HG02981 (cell line): ENCODE results near the gene APOL6.

Experiments
- ATAC-seq: cut with Tn5 transposase; IDR thresholded peaks from one replicate; pipeline ENCODE4 v1.9.1; 2021; ENCODE audit warnings: mild to moderate bottlenecking, moderate library complexity; ENCODE audit not compliant: unreplicated experiment

Gene APOL6

DNA sequence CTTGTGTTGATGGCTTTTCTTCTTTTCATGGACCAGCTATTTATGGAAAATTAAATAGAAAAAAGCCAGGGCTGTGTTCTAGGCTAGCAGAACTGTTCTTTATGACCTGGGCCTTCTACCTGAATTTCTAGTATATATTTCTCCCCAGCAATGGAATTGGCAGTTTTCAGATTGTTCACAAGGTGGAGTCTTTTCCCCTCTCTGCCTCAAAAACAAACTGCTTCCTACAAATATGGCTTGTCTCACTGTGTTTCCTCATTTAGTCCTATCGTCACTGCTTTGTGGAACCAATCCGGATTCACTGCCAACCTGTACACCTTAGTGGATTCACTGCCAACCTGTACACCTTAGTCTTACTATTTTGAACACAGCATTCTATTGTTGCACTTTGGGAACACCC is 64.4 kb downstream of the APOL6 start:
- ATAC-seq: no peak

GRCh38 chr22:35717572-35717971 is 69.3 kb downstream of the APOL6 start, which contains the start of gene APOL5:
Gene APOL5, plus strand, starts transcription at chr22:35717872. Its CDS starts 0 bp downstream, at chr22:35717872.
- ATAC-seq: no peak
